ENCODE data around the gene ANKRD63. TPM values are rescaled to one million over a fixed set of nuclear protein-coding genes. Genes with fewer than 3 reads are reported as not detected.
A peak's percentile ranks its signal among the peaks of the same experiment; 100 is the strongest.

ANKRD63 gene
- total RNA-seq, 1 donor: not detected

DNA sequence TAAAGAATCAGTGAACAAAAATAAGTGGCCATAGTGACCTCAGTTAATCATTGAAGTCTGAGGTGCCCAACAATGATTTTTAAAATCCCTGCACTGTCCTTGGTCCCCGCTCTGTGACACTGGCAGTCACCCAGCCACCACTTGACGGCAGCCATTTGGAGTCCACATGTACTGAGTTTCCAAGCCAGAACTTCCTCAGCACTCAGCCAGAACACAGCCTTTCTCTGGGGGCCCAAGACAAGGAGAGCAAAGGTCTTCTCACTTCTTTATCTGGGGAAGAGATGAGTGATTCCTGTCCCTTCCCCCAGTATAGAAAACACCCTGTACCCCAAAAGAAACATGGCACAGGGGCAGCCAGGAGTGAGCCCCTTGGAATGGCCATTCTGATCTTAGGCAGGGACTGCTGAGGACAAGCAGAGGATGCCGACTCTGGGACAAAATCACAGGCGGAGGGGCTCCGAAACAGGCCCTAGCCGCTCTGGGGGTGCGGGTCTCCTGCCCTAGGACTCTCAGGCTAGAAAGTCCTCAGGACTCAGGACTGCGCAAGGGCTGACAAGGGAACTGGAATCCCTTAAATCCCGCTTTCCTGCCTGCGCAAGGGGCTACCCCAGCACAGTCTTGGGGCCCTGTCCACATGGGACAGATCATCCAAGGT, 31.3 kb downstream of the ANKRD63 start:
- Histone ChIP-seq H3K27ac (ENCODE audit: low read depth, low read length) (no peak overlapping the region), H3K4me3 (ENCODE audit: insufficient read depth, low read length) (no peak overlapping the region), H3K27me3 (ENCODE audit: insufficient read depth, low read length) (peaks cover 54% of the 10 kb centered on the region), H3K4me2 (ENCODE audit: insufficient read depth, low read length) (no peak overlapping the region), H3K79me2 (ENCODE audit: insufficient read depth, low read length) (no peaks in the 10 kb centered on the region), H2AFZ (ENCODE audit: low read length) (no peak overlapping the region), H3K9me3 (ENCODE audit: low read depth, low read length) (no peaks in the 10 kb centered on the region), H3K4me1 (ENCODE audit: insufficient read depth, low read length) (peaks cover 4% of the 10 kb centered on the region), H4K20me1 (ENCODE audit: insufficient read depth, low read length) (no peaks in the 10 kb centered on the region), H3K36me3 (ENCODE audit: insufficient read depth, low read length) (no peaks in the 10 kb centered on the region)
- no peak for TF ChIP-seq CTCF (IDR thresholded peaks at IDR 0.05; ENCODE audit: extremely low read depth, low read depth, low read length)
- peak; percentile 62 for DNase-seq (ENCODE audit: insufficient read length, low spot score, missing footprints)

DNA sequence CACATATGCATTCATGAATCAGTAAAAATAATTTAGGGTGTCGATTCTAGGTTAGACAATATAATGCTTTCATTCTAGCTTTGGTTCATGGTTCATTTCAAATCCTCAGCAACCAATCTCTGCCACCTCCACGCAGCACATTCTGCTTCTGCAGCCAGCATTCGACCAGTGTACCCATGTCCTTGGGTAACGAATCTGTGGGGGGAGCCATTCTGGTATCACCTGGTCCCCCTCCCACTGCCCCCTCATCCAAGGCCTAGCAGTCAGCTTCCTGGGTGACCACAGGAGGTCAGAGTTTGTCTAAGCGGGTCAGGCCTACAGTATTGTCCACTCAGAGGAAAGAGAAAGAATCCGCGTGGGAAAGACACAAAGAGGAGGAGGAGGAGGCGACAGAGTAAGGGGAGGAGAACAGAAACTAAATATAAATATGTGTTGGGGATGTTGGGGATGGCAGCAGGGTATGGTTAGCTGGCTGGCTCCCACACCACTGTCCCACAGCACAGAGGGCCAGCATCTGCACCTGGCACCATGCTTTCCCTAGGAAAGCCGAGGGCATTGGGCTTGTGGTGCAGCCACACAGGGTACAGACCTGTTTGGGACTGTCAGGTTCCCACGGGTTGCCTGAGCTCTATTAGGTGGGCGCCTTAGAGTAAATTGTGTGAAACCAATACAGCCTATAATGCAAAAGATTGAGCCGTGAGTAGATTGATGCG, 31.9 kb downstream of the ANKRD63 start:
- no peak overlapping the region for H3K4me3 ChIP-seq (ENCODE audit: insufficient read depth, low read length)
- no peaks in the 10 kb centered on the region for H3K9me3 ChIP-seq (ENCODE audit: low read depth, low read length)
- DNase-seq (ENCODE audit: insufficient read length, low spot score, missing footprints): peak; percentile 62
- TF ChIP-seq CTCF (IDR thresholded peaks at IDR 0.05; ENCODE audit: extremely low read depth, low read depth, low read length): no peak
- H3K27me3 ChIP-seq (ENCODE audit: insufficient read depth, low read length): peaks cover 54% of the 10 kb centered on the region
- H4K20me1 ChIP-seq (ENCODE audit: insufficient read depth, low read length): no peaks in the 10 kb centered on the region
- no peak overlapping the region for H3K27ac ChIP-seq (ENCODE audit: low read depth, low read length)
- H3K4me2 ChIP-seq (ENCODE audit: insufficient read depth, low read length): no peak overlapping the region
- no peaks in the 10 kb centered on the region for H3K36me3 ChIP-seq (ENCODE audit: insufficient read depth, low read length)
- H3K4me1 ChIP-seq (ENCODE audit: insufficient read depth, low read length): peaks cover 4% of the 10 kb centered on the region
- no peak overlapping the region for H2AFZ ChIP-seq (ENCODE audit: low read length)
- no peaks in the 10 kb centered on the region for H3K79me2 ChIP-seq (ENCODE audit: insufficient read depth, low read length)

DNA sequence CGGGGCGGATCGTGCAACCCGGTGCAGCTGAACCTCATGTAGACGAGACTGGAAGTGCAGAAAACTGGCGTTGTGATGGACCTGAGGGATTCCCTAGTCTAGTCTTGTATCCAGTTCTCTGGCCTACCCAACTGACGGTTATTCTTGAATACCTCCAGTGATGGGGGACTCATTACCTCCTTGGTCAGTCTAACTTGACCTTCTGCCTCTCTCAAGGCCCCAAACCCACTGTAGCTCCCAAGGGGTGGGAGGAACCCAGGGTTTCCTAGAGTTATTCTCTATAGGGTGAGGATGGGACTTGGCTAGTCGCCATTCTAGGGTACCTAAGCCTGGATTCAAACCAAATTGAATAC, 32.6 kb downstream of the ANKRD63 start:
- Histone ChIP-seq H3K4me1 (ENCODE audit: insufficient read depth, low read length) (peaks cover 4% of the 10 kb centered on the region), H3K36me3 (ENCODE audit: insufficient read depth, low read length) (no peaks in the 10 kb centered on the region), H3K79me2 (ENCODE audit: insufficient read depth, low read length) (no peaks in the 10 kb centered on the region), H2AFZ (ENCODE audit: low read length) (no peak overlapping the region), H3K27me3 (ENCODE audit: insufficient read depth, low read length) (peaks cover 51% of the 10 kb centered on the region), H3K4me3 (ENCODE audit: insufficient read depth, low read length) (no peak overlapping the region), H4K20me1 (ENCODE audit: insufficient read depth, low read length) (no peaks in the 10 kb centered on the region), H3K4me2 (ENCODE audit: insufficient read depth, low read length) (no peak overlapping the region), H3K9me3 (ENCODE audit: low read depth, low read length) (no peaks in the 10 kb centered on the region), H3K27ac (ENCODE audit: low read depth, low read length) (no peak overlapping the region)
- TF ChIP-seq CTCF (IDR thresholded peaks at IDR 0.05; ENCODE audit: extremely low read depth, low read depth, low read length): no peak
- DNase-seq (ENCODE audit: insufficient read length, low spot score, missing footprints): no peak

DNA sequence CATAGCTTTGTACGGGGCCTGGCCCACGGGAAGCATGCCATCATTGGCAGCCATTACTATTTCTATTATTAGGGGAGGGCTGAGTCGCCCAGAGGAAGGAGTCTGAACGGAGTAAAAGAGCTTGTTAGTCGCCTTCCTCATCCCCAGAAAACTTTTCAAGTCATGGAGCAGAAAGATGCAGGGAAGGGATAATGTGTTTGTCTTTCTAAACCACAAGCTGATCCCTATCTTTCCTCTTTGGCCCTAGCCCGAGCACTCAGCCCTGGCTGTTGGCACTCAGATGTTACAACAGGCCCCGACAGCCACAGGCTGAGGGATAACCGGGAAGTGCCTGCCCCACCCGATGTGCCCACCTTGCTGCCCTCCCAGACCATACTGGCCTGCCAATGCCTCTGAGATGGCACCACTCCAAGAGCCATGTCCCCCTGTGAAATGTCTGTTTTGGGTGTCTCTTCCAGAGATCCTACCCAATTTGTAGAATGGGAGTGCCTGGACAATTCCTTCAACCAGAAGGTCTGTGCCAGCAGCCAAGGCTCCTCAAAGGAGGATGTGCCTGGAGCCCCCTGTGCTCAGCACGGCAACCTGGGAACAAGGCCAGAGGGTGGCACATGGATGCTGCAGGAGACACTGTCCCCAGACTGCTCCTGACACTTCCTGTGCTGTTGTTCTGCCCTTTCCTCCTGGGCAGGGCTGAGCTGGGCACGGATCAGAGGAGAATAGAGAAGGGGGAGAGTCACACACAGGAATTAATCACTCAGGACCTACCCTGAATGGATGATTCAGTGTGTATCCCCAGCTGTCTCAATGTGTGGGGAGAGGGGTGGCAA, 33.2 kb downstream of the ANKRD63 start:
- DNase-seq (ENCODE audit: insufficient read length, low spot score, missing footprints): peak; percentile 94
- H3K4me2 ChIP-seq (ENCODE audit: insufficient read depth, low read length): no peak overlapping the region
- no peaks in the 10 kb centered on the region for H3K36me3 ChIP-seq (ENCODE audit: insufficient read depth, low read length)
- H3K79me2 ChIP-seq (ENCODE audit: insufficient read depth, low read length): no peaks in the 10 kb centered on the region
- no peaks in the 10 kb centered on the region for H3K9me3 ChIP-seq (ENCODE audit: low read depth, low read length)
- no peak overlapping the region for H3K4me3 ChIP-seq (ENCODE audit: insufficient read depth, low read length)
- peaks cover 4% of the 10 kb centered on the region for H3K4me1 ChIP-seq (ENCODE audit: insufficient read depth, low read length)
- no peak for TF ChIP-seq CTCF (IDR thresholded peaks at IDR 0.05; ENCODE audit: extremely low read depth, low read depth, low read length)
- no peaks in the 10 kb centered on the region for H4K20me1 ChIP-seq (ENCODE audit: insufficient read depth, low read length)
- H2AFZ ChIP-seq (ENCODE audit: low read length): no peak overlapping the region
- H3K27me3 ChIP-seq (ENCODE audit: insufficient read depth, low read length): peaks cover 48% of the 10 kb centered on the region
- no peak overlapping the region for H3K27ac ChIP-seq (ENCODE audit: low read depth, low read length)

Data from osteoblast (primary cell).